Uterus (tissue), 2 donors: ENCODE measurements around the gene PRKAG3.

ENCODE experiments used
- CTCF ChIP-seq, 4 experiments: fragments of 200-600 bp in 2 of 4; fragments of 450-650 bp in 2 of 4; sonication (generic) in 2 of 4; IDR thresholded peaks; one replicate each; pipeline ENCODE4 v1.5.1; 2016 to 2019; ENCODE audit warnings: antibody characterized with exemption in 4 of 4, mild to moderate bottlenecking in 2 of 4, moderate library complexity in 1 of 4
- POLR2A ChIP-seq, 2 donors: fragments of 450-650 bp; IDR thresholded peaks; one replicate each; pipeline ENCODE4 v1.6.1; 2016; ENCODE audit warnings: antibody characterized with exemption in 2 of 2, mild to moderate bottlenecking in 1 of 2, moderate library complexity in 1 of 2

GRCh38 chr2:218832520-218832919 is 917 bp upstream of the PRKAG3 start:
- TF ChIP-seq CTCF (IDR thresholded peaks at IDR 0.05): no peak
- TF ChIP-seq POLR2A (IDR thresholded peaks at IDR 0.05): no peak
